Keratinocyte (primary cell): ENCODE data around the gene ADCY10. TPM values are rescaled to one million over a fixed set of nuclear protein-coding genes. Genes with fewer than 3 reads are reported as not detected.

ENCODE experiments used
- DNase-seq: peaks from one replicate; pipeline ENCODE4 v3.0.0-alpha.2; 2011; ENCODE audit warnings: low read depth, missing footprints, low spot score
- FAIRE-seq: peaks from 2 replicates; lab custom pipeline; 2011; peaks lifted over from hg19 to GRCh38; lab: Jason Lieb, UNC
- H2AFZ ChIP-seq: 2 replicates; pipeline ENCODE4 v1.6.0; 2012; ENCODE audit warnings: low read length, control low read depth, inconsistent platforms; ENCODE audit not compliant: control insufficient read depth
- H3K27ac ChIP-seq: 2 replicates; pipeline ENCODE4 v1.5.1; 2011; ENCODE audit warnings: low read length; ENCODE audit not compliant: control insufficient read depth, insufficient read depth
- H3K27me3 ChIP-seq: 3 replicates; pipeline ENCODE4 v1.6.0; 2011; ENCODE audit warnings: low read length; ENCODE audit not compliant: control insufficient read depth, insufficient read depth; ENCODE audit errors: extremely low read depth
- H3K36me3 ChIP-seq, 2 experiments: 2 replicates in 1 of 2; 3 replicates in 1 of 2; pipeline ENCODE4 v1.5.1; 2011; ENCODE audit warnings: low read length in 2 of 2, mild to moderate bottlenecking in 1 of 2; ENCODE audit not compliant: control insufficient read depth in 2 of 2, insufficient read depth in 2 of 2; ENCODE audit errors: extremely low read depth in 1 of 2
- H3K4me1 ChIP-seq: 3 replicates; pipeline ENCODE4 v1.5.1; 2011; ENCODE audit warnings: low read length; ENCODE audit not compliant: control insufficient read depth, insufficient read depth; ENCODE audit errors: extremely low read depth
- H3K4me2 ChIP-seq: 3 replicates; pipeline ENCODE4 v1.6.0; 2011; ENCODE audit warnings: low read depth, low read length; ENCODE audit not compliant: control insufficient read depth, insufficient read depth; ENCODE audit errors: extremely low read depth
- H3K4me3 ChIP-seq, 3 experiments: fragments of 200-600 bp in 1 of 3; sonication (generic) in 1 of 3; 2 replicates in 2 of 3; 3 replicates in 1 of 3; pipeline ENCODE4 v1.5.1; 2011 to 2016; ENCODE audit warnings: low read length in 3 of 3, mild to moderate bottlenecking in 3 of 3, control low read depth in 2 of 3, inconsistent platforms in 1 of 3, low read depth in 1 of 3, mixed read lengths in 1 of 3, mixed run types in 1 of 3, moderate library complexity in 1 of 3; ENCODE audit not compliant: control insufficient read depth in 2 of 3, insufficient read depth in 2 of 3; ENCODE audit errors: extremely low read depth in 1 of 3
- H3K79me2 ChIP-seq: 2 replicates; pipeline ENCODE4 v1.6.0; 2012; ENCODE audit warnings: low read length; ENCODE audit not compliant: control insufficient read depth, insufficient read depth
- H3K9ac ChIP-seq: 3 replicates; pipeline ENCODE4 v1.6.0; 2011; ENCODE audit warnings: low read length; ENCODE audit not compliant: control insufficient read depth, insufficient read depth; ENCODE audit errors: extremely low read depth
- H3K9me1 ChIP-seq: 3 replicates; pipeline ENCODE4 v1.6.0; 2011; ENCODE audit warnings: low read length; ENCODE audit not compliant: control insufficient read depth, insufficient read depth; ENCODE audit errors: extremely low read depth
- H3K9me3 ChIP-seq: 2 replicates; pipeline ENCODE4 v1.5.1; 2012; ENCODE audit warnings: low read depth, low read length; ENCODE audit not compliant: control insufficient read depth
- H4K20me1 ChIP-seq: 3 replicates; pipeline ENCODE4 v1.6.0; 2011; ENCODE audit warnings: low read length; ENCODE audit not compliant: control insufficient read depth, insufficient read depth; ENCODE audit errors: extremely low read depth
- EZH2 ChIP-seq: IDR thresholded peaks from one replicate; pipeline ENCODE4 v1.6.1; 2012; ENCODE audit warnings: inconsistent platforms, mild to moderate bottlenecking, low read length, moderate library complexity
- dilution Hi-C: fragments of 300-500 bp; cut with MboI; formaldehyde crosslinking; loops from one replicate; pipeline ENCODE4 v1.7.0; 2020; ENCODE audit warnings: low sequenced_read_pairs; ENCODE audit not compliant: extremely low pct_ligation_motif_present
- polyA plus RNA-seq, 5 experiments: library from polyadenylated mRNA; depleted of rRNA in 3 of 5; stranded (reverse) in 3 of 5; stranded (forward) in 1 of 5; unstranded in 1 of 5; fragments of >200 nt; gene quantifications; 1 replicate in 1 of 5; 2 replicates in 3 of 5; 3 replicates in 1 of 5; pipeline versions ENCODE4 v1.2.1 to v1.2.3, GENCODE V29; 2011 to 2012; ENCODE audit warnings: missing spikeins in 2 of 5, low read depth in 1 of 5, low replicate concordance in 1 of 5
- TF ChIP-seq, protein P1 (sequence below), 3 experiments: IDR thresholded peaks in 1 of 3; conservative IDR thresholded peaks in 1 of 3; optimal IDR thresholded peaks in 1 of 3; 2 replicates in 2 of 3; 3 replicates in 1 of 3; pipeline versions ENCODE3 to v1.5.1; 2011; ENCODE audit warnings: low read length in 3 of 3, mild to moderate bottlenecking in 3 of 3, moderate library complexity in 2 of 3, control low read depth in 1 of 3, inconsistent platforms in 1 of 3; ENCODE audit not compliant: insufficient read depth in 2 of 3; ENCODE audit errors: extremely low read depth in 1 of 3

Gene ADCY10
- polyA plus RNA-seq, 1 donor (not counting 4 experiments of a cell fraction or from before 2014, with no cell fraction given), result 0.04 TPM

DNA sequence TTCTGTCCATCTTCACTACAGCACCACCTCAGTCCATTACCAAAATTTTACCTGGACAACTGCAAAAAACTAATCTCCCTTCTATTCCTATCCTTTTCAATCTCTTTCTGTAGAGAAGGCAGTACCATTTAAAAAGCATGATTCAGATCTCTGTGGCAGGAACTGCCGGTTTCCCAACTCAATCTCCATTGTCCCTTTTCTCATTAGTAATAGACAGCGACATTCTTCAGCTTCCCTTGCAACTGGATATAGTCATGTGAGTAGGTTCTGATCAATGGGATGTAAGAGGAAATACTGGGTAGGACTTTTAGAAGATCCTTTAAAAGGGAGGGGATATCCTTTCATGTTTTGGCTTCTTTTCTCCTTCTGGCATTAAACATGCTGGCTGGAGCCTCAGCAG, 74.9 kb downstream of the ADCY10 start:
- Histone ChIP-seq H3K27me3 (no peaks in the 10 kb centered on the region), H3K4me1 (no peaks in the 10 kb centered on the region), H3K9me3 (no peaks in the 10 kb centered on the region), H3K79me2 (no peaks in the 10 kb centered on the region), H3K9ac (no peak overlapping the region), H3K4me3 (no peak overlapping the region), H3K4me2 (no peak overlapping the region), H4K20me1 (no peaks in the 10 kb centered on the region), H2AFZ (no peak overlapping the region), H3K9me1 (no peaks in the 10 kb centered on the region), H3K27ac (no peak overlapping the region), H3K36me3 (no peaks in the 10 kb centered on the region)
- DNase-seq (no peak), FAIRE-seq (no peak)
- dilution Hi-C loops, result no loop called here
- TF ChIP-seq, protein P1, sequence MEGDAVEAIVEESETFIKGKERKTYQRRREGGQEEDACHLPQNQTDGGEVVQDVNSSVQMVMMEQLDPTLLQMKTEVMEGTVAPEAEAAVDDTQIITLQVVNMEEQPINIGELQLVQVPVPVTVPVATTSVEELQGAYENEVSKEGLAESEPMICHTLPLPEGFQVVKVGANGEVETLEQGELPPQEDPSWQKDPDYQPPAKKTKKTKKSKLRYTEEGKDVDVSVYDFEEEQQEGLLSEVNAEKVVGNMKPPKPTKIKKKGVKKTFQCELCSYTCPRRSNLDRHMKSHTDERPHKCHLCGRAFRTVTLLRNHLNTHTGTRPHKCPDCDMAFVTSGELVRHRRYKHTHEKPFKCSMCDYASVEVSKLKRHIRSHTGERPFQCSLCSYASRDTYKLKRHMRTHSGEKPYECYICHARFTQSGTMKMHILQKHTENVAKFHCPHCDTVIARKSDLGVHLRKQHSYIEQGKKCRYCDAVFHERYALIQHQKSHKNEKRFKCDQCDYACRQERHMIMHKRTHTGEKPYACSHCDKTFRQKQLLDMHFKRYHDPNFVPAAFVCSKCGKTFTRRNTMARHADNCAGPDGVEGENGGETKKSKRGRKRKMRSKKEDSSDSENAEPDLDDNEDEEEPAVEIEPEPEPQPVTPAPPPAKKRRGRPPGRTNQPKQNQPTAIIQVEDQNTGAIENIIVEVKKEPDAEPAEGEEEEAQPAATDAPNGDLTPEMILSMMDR (optimal IDR thresholded peaks at IDR 0.05 in 1 of 3, IDR thresholded peaks at IDR 0.05 in 1 of 3, conservative IDR thresholded peaks at IDR 0.05 in 1 of 3; ENCODE audit: extremely low read depth in 1 of 3, insufficient read depth in 2 of 3, low read length in 3 of 3), result no peak
- TF ChIP-seq EZH2, result no peak

GRCh38 chr1:167837326-167837725, 76.6 kb downstream of the ADCY10 start:
- DNase-seq, result no peak
- Histone ChIP-seq H3K4me2 (no peak overlapping the region), H3K79me2 (no peaks in the 10 kb centered on the region), H2AFZ (no peak overlapping the region), H3K27me3 (no peaks in the 10 kb centered on the region), H3K4me3 (no peak overlapping the region), H3K36me3 (no peaks in the 10 kb centered on the region), H3K4me1 (no peaks in the 10 kb centered on the region), H4K20me1 (no peaks in the 10 kb centered on the region), H3K9me1 (no peaks in the 10 kb centered on the region), H3K27ac (no peak overlapping the region), H3K9me3 (no peaks in the 10 kb centered on the region), H3K9ac (no peak overlapping the region)
- dilution Hi-C loops, result no loop called here
- TF ChIP-seq EZH2, result no peak
- TF ChIP-seq, protein P1 (optimal IDR thresholded peaks at IDR 0.05 in 1 of 3, IDR thresholded peaks at IDR 0.05 in 1 of 3, conservative IDR thresholded peaks at IDR 0.05 in 1 of 3; ENCODE audit: extremely low read depth in 1 of 3, insufficient read depth in 2 of 3, low read length in 3 of 3), result no peak
- no peak for FAIRE-seq
